ENCODE data around the gene COPS7A.

COPS7A gene

GRCh38 chr12:6766651-6767349, 43.0 kb downstream of the COPS7A start:
- peak overlapping the region; percentile 93 for H3K4me3 ChIP-seq (ENCODE audit: low read depth, low read length)
- DNase-seq (ENCODE audit: low read depth) = no peak

DNA sequence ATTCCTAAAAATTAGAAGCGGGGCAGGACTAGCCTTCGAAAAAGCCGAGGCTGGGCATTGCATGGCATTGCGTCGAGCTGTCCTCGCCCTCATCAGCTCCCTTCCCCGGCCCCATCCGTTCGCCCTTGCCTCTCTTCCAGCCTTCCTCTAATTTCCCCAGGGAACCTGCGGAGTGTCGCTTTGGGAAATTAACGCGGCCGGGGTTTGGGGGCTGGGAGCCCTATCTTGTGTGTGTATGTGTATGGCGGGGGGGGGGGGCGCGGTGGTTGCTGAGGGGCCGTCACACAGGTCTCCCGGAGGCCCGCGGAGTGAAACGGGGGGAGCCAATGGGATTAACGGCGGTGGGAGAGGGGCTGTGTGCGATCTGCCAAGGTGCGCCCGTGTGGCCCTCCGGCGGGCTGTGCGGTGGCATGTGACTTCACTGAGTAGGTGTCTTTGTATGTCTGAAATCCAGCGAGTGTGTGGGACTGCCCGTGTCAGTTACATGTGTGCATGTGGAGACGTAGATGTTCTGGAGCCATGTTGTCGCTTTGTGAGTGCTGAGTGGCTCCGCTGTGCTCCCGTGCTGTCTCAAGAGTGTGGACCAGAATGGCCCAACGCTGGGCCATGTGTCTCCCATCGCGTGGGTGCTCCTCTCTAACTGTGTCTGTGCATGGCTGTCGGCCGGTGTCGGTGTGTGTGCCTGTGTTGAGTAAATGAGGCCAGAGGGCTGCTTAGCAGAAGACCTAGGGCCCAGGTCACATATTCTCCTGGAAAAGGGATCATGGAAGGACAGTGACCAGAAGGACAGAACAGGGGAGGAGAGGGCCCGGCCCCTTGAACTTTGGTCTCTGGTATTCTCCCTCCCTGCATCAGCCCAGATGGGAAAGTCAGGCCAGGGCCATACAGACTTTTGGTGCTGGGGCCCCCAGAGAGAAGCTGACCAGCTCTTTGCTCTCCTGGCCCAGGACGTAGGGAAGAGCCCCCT, 43.8 kb downstream of the COPS7A start:
- H3K4me3 ChIP-seq (ENCODE audit: low read depth, low read length) = peak overlapping the region; percentile 93
- DNase-seq (ENCODE audit: low read depth) = no peak

- H3K4me3 ChIP-seq (ENCODE audit: low read depth, low read length) = peak overlapping the region; percentile 93
- DNase-seq (ENCODE audit: low read depth) = no peak
These were observed 44.6 kb downstream of the COPS7A start for GRCh38 chr12:6768437-6768914.

GRCh38 chr12:6768990-6769389, 45.1 kb downstream of the COPS7A start:
- no peak for DNase-seq (ENCODE audit: low read depth)
- H3K4me3 ChIP-seq (ENCODE audit: low read depth, low read length) = peak overlapping the region; percentile 93

- no peak for DNase-seq (ENCODE audit: low read depth)
- H3K4me3 ChIP-seq (ENCODE audit: low read depth, low read length) = no peak overlapping the region
These were observed 45.8 kb downstream of the COPS7A start for GRCh38 chr12:6769666-6770065.

GRCh38 chr12:6770094-6770493, 46.2 kb downstream of the COPS7A start:
- H3K4me3 ChIP-seq (ENCODE audit: low read depth, low read length) = no peak overlapping the region
- DNase-seq (ENCODE audit: low read depth) = no peak

GRCh38 chr12:6770600-6770999, 46.8 kb downstream of the COPS7A start:
- H3K4me3 ChIP-seq (ENCODE audit: low read depth, low read length) = no peak overlapping the region
- DNase-seq (ENCODE audit: low read depth) = no peak

DNA sequence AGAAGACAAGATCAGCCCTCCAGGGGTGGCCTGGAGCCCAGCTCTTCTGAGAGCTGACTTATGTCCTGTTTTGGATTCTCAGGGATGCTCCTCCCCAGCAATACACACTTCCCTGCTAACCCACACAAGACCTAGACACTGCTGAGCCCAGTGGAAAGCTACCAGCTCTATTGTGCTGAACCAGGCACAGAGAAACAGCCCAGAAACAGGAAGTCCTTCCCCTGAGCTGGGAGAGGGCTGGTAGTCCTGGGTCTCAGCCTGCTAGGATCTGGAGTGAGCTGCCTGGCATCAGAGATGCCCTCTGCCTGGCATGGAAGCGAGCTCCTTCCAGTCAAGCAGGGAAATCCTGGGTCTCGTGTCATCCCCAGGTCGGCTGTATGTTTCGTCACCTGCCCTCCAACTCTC, 47.2 kb downstream of the COPS7A start:
- no peak overlapping the region for H3K4me3 ChIP-seq (ENCODE audit: low read depth, low read length)
- no peak for DNase-seq (ENCODE audit: low read depth)

GRCh38 chr12:6771509-6772330, 47.9 kb downstream of the COPS7A start:
- no peak overlapping the region for H3K4me3 ChIP-seq (ENCODE audit: low read depth, low read length)
- no peak for DNase-seq (ENCODE audit: low read depth)

GRCh38 chr12:6772331-6772695, 48.5 kb downstream of the COPS7A start, which contains the start of gene LAG3:
TSS of gene LAG3 (plus strand) at chr12:6772520. CDS start at chr12:6772853, 333 bp downstream.
- no peak for DNase-seq (ENCODE audit: low read depth)
- H3K4me3 ChIP-seq (ENCODE audit: low read depth, low read length) = no peak within 1 kb of the TSS

- DNase-seq (ENCODE audit: low read depth) = no peak
- no peak overlapping the region for H3K4me3 ChIP-seq (ENCODE audit: low read depth, low read length)
These were observed 49.1 kb downstream of the COPS7A start for GRCh38 chr12:6772726-6773589.

DNA sequence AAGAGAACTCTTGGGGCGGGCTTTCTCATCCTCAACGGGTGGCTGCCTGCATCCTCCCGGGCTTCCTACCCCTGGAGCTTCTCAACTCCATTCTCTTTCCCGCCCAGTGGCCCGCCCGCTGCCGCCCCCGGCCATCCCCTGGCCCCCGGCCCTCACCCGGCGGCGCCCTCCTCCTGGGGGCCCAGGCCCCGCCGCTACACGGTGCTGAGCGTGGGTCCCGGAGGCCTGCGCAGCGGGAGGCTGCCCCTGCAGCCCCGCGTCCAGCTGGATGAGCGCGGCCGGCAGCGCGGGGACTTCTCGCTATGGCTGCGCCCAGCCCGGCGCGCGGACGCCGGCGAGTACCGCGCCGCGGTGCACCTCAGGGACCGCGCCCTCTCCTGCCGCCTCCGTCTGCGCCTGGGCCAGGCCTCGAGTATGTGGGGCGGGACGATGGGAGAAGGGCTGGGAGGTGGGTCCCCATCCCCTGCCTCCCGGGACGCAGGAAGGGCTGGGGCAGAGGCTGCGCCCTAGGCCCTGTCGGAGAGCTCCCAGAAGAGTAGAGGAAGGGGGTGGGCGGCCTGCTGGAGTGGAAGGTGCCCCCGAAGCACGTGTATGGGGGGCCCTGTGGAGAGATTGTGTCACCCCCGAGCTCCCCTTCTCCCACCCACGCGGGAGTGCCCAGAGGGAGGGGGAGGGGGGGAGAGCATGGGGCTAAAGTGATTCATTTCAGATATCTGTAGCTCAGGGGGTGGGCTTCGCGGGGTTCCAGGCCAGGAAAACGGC, 49.9 kb downstream of the COPS7A start:
- H3K4me3 ChIP-seq (ENCODE audit: low read depth, low read length) = no peak overlapping the region
- DNase-seq (ENCODE audit: low read depth) = no peak

DNA sequence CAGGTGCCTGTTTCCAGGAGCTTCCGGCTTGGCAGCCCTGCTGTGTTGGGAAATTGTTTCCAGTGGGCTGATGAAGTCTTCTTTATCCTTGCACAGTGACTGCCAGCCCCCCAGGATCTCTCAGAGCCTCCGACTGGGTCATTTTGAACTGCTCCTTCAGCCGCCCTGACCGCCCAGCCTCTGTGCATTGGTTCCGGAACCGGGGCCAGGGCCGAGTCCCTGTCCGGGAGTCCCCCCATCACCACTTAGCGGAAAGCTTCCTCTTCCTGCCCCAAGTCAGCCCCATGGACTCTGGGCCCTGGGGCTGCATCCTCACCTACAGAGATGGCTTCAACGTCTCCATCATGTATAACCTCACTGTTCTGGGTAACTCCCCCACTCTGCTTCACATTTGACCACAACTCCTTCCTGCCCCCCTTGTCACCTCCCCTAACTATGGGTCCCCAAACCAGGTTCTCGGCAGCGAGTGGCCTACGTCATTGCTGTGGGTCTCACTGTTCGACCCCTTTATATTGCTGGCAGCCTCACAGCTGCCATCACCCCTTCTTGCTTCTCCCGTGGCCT, 50.7 kb downstream of the COPS7A start:
- no peak overlapping the region for H3K4me3 ChIP-seq (ENCODE audit: low read depth, low read length)
- no peak for DNase-seq (ENCODE audit: low read depth)

DNA sequence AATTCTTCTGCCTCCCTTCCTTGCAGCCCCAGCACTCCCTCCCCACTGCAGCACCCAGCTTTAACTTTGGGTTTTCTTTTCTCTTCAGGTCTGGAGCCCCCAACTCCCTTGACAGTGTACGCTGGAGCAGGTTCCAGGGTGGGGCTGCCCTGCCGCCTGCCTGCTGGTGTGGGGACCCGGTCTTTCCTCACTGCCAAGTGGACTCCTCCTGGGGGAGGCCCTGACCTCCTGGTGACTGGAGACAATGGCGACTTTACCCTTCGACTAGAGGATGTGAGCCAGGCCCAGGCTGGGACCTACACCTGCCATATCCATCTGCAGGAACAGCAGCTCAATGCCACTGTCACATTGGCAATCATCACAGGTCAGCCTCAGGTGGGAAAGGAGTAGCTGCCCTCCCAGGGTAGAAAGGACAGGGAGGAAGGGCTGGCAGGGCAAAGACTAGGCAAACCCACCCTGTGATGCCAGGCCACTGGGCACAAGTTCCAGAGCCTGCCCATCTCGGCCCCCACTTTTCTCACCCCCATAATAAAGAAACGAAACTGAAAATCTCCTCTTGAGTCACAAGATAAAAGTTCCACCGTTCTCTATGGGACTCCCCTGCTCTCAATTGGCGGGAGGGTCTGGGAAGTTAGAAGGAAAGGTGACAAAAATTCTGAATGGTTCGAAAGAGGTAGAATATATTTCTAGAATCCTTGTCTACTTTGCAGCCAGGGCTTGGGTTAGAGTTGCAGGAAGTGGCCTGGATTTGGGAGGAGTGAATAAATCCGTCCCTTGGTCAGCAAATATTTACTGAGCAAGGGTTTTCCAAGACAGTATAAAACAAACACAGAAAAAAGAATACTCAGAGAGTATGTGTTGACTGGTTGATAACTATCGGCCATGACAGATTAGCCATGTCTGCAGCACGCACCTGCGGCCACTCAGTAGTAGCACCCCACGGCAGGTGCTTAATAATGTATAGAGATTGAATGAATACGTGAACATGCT, 51.6 kb downstream of the COPS7A start:
- no peak overlapping the region for H3K4me3 ChIP-seq (ENCODE audit: low read depth, low read length)
- no peak for DNase-seq (ENCODE audit: low read depth)

DNA sequence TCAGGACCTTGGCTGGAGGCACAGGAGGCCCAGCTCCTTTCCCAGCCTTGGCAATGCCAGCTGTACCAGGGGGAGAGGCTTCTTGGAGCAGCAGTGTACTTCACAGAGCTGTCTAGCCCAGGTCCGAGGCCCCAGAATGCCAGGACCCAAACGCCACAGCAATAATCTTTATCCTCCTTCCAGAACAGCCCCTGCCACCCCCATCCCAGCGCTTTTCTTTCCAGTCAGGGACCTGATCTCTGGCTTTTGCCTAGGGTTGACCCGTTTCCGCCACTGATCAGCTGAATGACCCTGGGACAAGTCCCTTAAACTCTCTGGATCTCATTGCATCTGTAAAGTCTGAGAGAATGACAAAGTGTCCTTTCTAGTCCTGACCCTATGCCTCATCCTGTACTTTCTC, 53.5 kb downstream of the COPS7A start:
- DNase-seq (ENCODE audit: low read depth) = no peak

DNA sequence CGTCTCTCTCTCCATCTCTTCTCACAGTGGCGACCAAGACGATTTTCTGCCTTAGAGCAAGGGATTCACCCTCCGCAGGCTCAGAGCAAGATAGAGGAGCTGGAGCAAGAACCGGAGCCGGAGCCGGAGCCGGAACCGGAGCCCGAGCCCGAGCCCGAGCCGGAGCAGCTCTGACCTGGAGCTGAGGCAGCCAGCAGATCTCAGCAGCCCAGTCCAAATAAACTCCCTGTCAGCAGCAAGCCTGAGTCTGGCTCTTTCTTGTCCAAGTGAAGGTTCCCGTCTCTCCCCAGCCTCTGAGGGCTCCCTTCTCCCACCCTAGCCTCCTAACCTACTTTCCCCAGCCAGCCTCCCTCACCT, 54.3 kb downstream of the COPS7A start:
- no peak for DNase-seq (ENCODE audit: low read depth)
- peak overlapping the region; percentile 41 for H3K4me3 ChIP-seq (ENCODE audit: low read depth, low read length)

More for the DNA sequence above, 53.5 kb downstream of the COPS7A start:
- no peak overlapping the region for H3K4me3 ChIP-seq (ENCODE audit: low read depth, low read length)
